K562 (cell line): ENCODE measurements around the gene KCTD21. TPM values are rescaled to one million over a fixed set of nuclear protein-coding genes. Genes with fewer than 3 reads are reported as not detected.

Source experiments
- ATAC-seq: fragments of 200-7000 bp; cut with Tn5 transposase; 3 replicates; pipeline ENCODE4 v1.9.1; 2020; ENCODE audit warnings: moderate library complexity
- BruUV-seq: library from RNA; stranded (reverse); fragments of 400-500 nt; replicated peaks from 2 replicates; lab custom pipeline; 2021; lab: Mats Ljungman, UMichigan
- CTCF ChIA-PET: fragments of 300-600 bp; formaldehyde crosslinking; extraction: SDS; loops from one replicate; lab custom pipeline; 2021; ENCODE audit warnings: low intra/inter-chr PET ratio; lab: Yijun Ruan, JAX
- POLR2A ChIA-PET: fragments of 300-600, 350-650 bp; sonication (Branson Sonifier 250); formaldehyde crosslinking; extraction: SDS; loops from one replicate; lab custom pipeline; 2021; ENCODE audit warnings: antibody characterized with exemption, inconsistent platforms; lab: Yijun Ruan, JAX
- DNase-seq, 4 experiments: peaks; one replicate each; pipeline versions ENCODE4 v3.0.0 to v3.0.0-alpha.2; 2011 to 2018; ENCODE audit warnings: low spot score in 3 of 4, mixed read lengths in 3 of 4; ENCODE audit errors: extremely low read depth in 1 of 4
- FAIRE-seq: peaks from 2 replicates; lab custom pipeline; 2011; peaks lifted over from hg19 to GRCh38; lab: Jason Lieb, UNC
- H2AFZ ChIP-seq: 2 replicates; pipeline ENCODE4 v1.6.0; 2011; ENCODE audit warnings: low read depth, low read length, control low read depth, inconsistent platforms
- H3K27ac ChIP-seq: fragments of 200-600 bp; 3 replicates; pipeline ENCODE4 v1.8.0; 2011; ENCODE audit warnings: low read depth, mild to moderate bottlenecking, control low read depth, inconsistent platforms, low read length, moderate library complexity, mixed read lengths; ENCODE audit errors: extremely low read depth
- H3K27me3 ChIP-seq, 2 experiments: fragments of 300-600 bp in 1 of 2; 2 replicates in 1 of 2; 3 replicates in 1 of 2; pipeline versions ENCODE4 v1.6.0 to v1.8.0; 2011; ENCODE audit warnings: inconsistent platforms in 2 of 2, low read length in 2 of 2, mild to moderate bottlenecking in 1 of 2, mixed read lengths in 1 of 2, moderate library complexity in 1 of 2; ENCODE audit not compliant: control insufficient read depth in 2 of 2, insufficient read depth in 2 of 2
- H3K36me3 ChIP-seq: fragments of 300-600 bp; 3 replicates; pipeline ENCODE4 v1.8.0; 2011; ENCODE audit warnings: mild to moderate bottlenecking, low read length, inconsistent platforms; ENCODE audit not compliant: control insufficient read depth, insufficient read depth
- H3K4me1 ChIP-seq, 2 experiments: fragments of 200-600 bp in 1 of 2; replicated peaks in 1 of 2; 2 replicates in 1 of 2; 3 replicates in 1 of 2; pipeline versions ENCODE4 v1.5.1 to v1.8.0; 2011; ENCODE audit warnings: inconsistent platforms in 2 of 2, low read length in 2 of 2, mild to moderate bottlenecking in 1 of 2, mixed read lengths in 1 of 2, moderate library complexity in 1 of 2; ENCODE audit not compliant: control insufficient read depth in 2 of 2, insufficient read depth in 2 of 2
- H3K4me2 ChIP-seq: 2 replicates; pipeline ENCODE4 v1.6.1; 2011; ENCODE audit warnings: low read length, control low read depth, inconsistent platforms, mixed read lengths; ENCODE audit not compliant: insufficient read depth
- H3K4me3 ChIP-seq: fragments of 200-600 bp; sonication (generic), shearing (Covaris generic); 2 replicates; pipeline ENCODE4 v1.5.1; 2016; ENCODE audit warnings: control low read depth, inconsistent platforms
- H3K79me2 ChIP-seq: fragments of 200-600 bp; 3 replicates; pipeline ENCODE4 v1.8.0; 2011; ENCODE audit warnings: low read length, inconsistent platforms; ENCODE audit not compliant: control insufficient read depth, insufficient read depth
- H3K9ac ChIP-seq, 2 experiments: 2 replicates each; pipeline versions ENCODE4 v1.6.0 to v1.6.1; 2011; ENCODE audit warnings: low read depth in 2 of 2, low read length in 2 of 2, control low read depth in 1 of 2, inconsistent platforms in 1 of 2, mild to moderate bottlenecking in 1 of 2, mixed read lengths in 1 of 2; ENCODE audit not compliant: insufficient read depth in 1 of 2
- H3K9me1 ChIP-seq: one replicate; pipeline ENCODE4 v1.6.0; 2011; ENCODE audit warnings: inconsistent platforms, mild to moderate bottlenecking, low read length, moderate library complexity; ENCODE audit not compliant: control insufficient read depth, insufficient read depth
- H3K9me3 ChIP-seq: replicated peaks from 2 replicates; pipeline ENCODE4 v1.5.1; 2011; ENCODE audit warnings: low read depth, low read length, inconsistent platforms; ENCODE audit not compliant: control insufficient read depth, insufficient read depth
- H4K20me1 ChIP-seq: replicated peaks from 2 replicates; pipeline ENCODE4 v1.6.1; 2011; ENCODE audit warnings: low read length, inconsistent platforms, mixed read lengths; ENCODE audit not compliant: control insufficient read depth, insufficient read depth
- DPF2 ChIP-seq: fragments of 450-650 bp; IDR thresholded peaks from 2 replicates; pipeline ENCODE4 v1.6.1; 2016
- ELK3 ChIP-seq: fragments of 450-650 bp; formaldehyde crosslinking; IDR thresholded peaks from 2 replicates; pipeline ENCODE4 v1.4.0; 2020; ENCODE audit warnings: mild to moderate bottlenecking
- EP300 ChIP-seq: IDR thresholded peaks from 2 replicates; pipeline ENCODE4 v1.6.1; 2012; ENCODE audit warnings: low read length, improper control_type of control experiment
- FOSL1 ChIP-seq: fragments of 200-800 bp; sonication (Bioruptor generic); conservative IDR thresholded peaks from 2 replicates; pipeline ENCODE4 v1.6.1; 2016; ENCODE audit warnings: missing genetic modification characterization, missing compliant biosample characterization
- MNT ChIP-seq, 2 experiments: fragments of 450-650 bp; conservative IDR thresholded peaks; 2 replicates each; pipeline ENCODE4 v1.6.1; 2017; ENCODE audit warnings: mild to moderate bottlenecking in 2 of 2, moderate library complexity in 2 of 2
- NFE2 ChIP-seq: IDR thresholded peaks from 2 replicates; pipeline ENCODE4 v1.6.1; 2014; ENCODE audit warnings: antibody characterized with exemption, low read depth
- OTX1 ChIP-seq: fragments of 450-650 bp; formaldehyde crosslinking; IDR thresholded peaks from 2 replicates; pipeline ENCODE4 v1.4.0; 2022; ENCODE audit warnings: mild to moderate bottlenecking
- POLR2A ChIP-seq: fragments of 450-650 bp; conservative IDR thresholded peaks from 2 replicates; pipeline ENCODE4 v1.6.1; 2016
- POLR2G ChIP-seq: fragments of 200-400 bp; formaldehyde crosslinking; IDR thresholded peaks from 2 replicates; pipeline ENCODE4 v1.6.1; 2017; ENCODE audit warnings: low read depth, mild to moderate bottlenecking, antibody characterized with exemption, low read length, moderate library complexity
- PURB ChIP-seq: sonication (generic); formaldehyde crosslinking; IDR thresholded peaks from 2 replicates; pipeline ENCODE4 v1.9.0; 2021; ENCODE audit warnings: low read depth, mild to moderate bottlenecking, missing genetic modification reagents
- RBM22 ChIP-seq: fragments of 200-400 bp; formaldehyde crosslinking; IDR thresholded peaks from 2 replicates; pipeline ENCODE4 v1.6.1; 2018; ENCODE audit warnings: low read length, low read depth; ENCODE audit not compliant: poor library complexity, severe bottlenecking
- THRB ChIP-seq: fragments of 450-650 bp; formaldehyde crosslinking; conservative IDR thresholded peaks from 2 replicates; pipeline ENCODE4 v1.4.0; 2022; ENCODE audit warnings: mild to moderate bottlenecking, missing genetic modification characterization
- ZEB2 ChIP-seq: fragments of 450-650 bp; IDR thresholded peaks from 2 replicates; pipeline ENCODE4 v1.6.1; 2016
- ZNF23 ChIP-seq: fragments of 250-450 bp; sonication (Bioruptor Pico); IDR thresholded peaks from 2 replicates; pipeline ENCODE4 v1.4.0; 2020; ENCODE audit warnings: mild to moderate bottlenecking
- WGBS: fragments of 100-300 bp; shearing (Covaris generic); methylation state at CpG from one replicate; pipeline ENCODE4 v1.1.6; 2016; ENCODE audit warnings: low coverage, mixed read lengths; ENCODE audit not compliant: insufficient coverage; ENCODE audit errors: missing lambda C conversion rate; 5-methylcytosine and 5-hydroxymethylcytosine counted together
- in situ Hi-C: fragments of 300-500 bp; cut with MboI; formaldehyde crosslinking; loops from 4 replicates; pipeline ENCODE4 v1.15.0; 2018; ENCODE audit warnings: inconsistent platforms, mixed read lengths
- intact Hi-C: fragments of 100-400 bp; cut with micrococcal nuclease; formaldehyde crosslinking; loops from 2 replicates; pipeline ENCODE4 v1.14.2; 2022
- polyA plus RNA-seq, 8 experiments: library from polyadenylated mRNA; depleted of rRNA in 4 of 8; stranded (reverse) in 5 of 8; unstranded in 3 of 8; fragments of >200 nt; fragmentation: Nextera tagmentation in 2 of 8; fragmentation: Illumina TruSeq in 1 of 8; extraction: Ambion mirVana in 2 of 8; extraction: Trizol in 1 of 8; gene quantifications; 2 replicates each; pipeline versions ENCODE4 v1.2.1 to v1.2.3, GENCODE V29; 2011 to 2014; ENCODE audit warnings: inconsistent platforms in 1 of 8, missing spikeins in 1 of 8
- total RNA-seq, 7 experiments: library from RNA; depleted of rRNA in 6 of 7; stranded (reverse); fragments of >200 nt in 6 of 7; fragmentation: Illumina TruSeq in 2 of 7; extraction: Trizol in 2 of 7; gene quantifications; 2 replicates each; pipeline versions ENCODE4 v1.2.1 to v1.2.3, GENCODE V29; 2011 to 2021; ENCODE audit warnings: low replicate concordance in 1 of 7

Gene KCTD21
- total and polyA plus RNA-seq, 9 of the 15 experiments (the other 6 are each of a cell fraction or from before 2014, with no cell fraction given): 0.34 to 5.4 (median 1.9) TPM

- TF ChIP-seq RBM22 (peak; percentile 93), POLR2G (peak; percentile 42; the same call in 1 of the 2 replicates)
Observed at GRCh38 chr11:78217650-78218541, 29.5 kb upstream of the KCTD21 start (continued).

GRCh38 chr11:78216571-78217287, 28.3 kb upstream of the KCTD21 start:
- Histone ChIP-seq H3K9me1 (peaks cover 3% of the 10 kb centered on the region), H3K9ac (no peak overlapping the region; a peak in 1 of 4 replicates), H3K36me3 (peaks cover 80% of the 10 kb centered on the region; the same call in 2 of the 3 replicates), H3K4me1 (peaks cover 3 to 12% of the 10 kb centered on the region in 2 experiments; a peak in 3 of 5 replicates), H3K9me3 (no peaks in the 10 kb centered on the region), H2AFZ (no peak overlapping the region), H4K20me1 (no peaks in the 10 kb centered on the region), H3K4me2 (no peak overlapping the region), H3K4me3 (no peak overlapping the region), H3K27ac (peak overlapping the region; percentile 22; the same call in 1 of the 3 replicates), H3K27me3 (no peaks in the 10 kb centered on the region), H3K79me2 (no peaks in the 10 kb centered on the region)
- BruUV-seq: no TSS peak
- in situ Hi-C loops (no loop called here), intact Hi-C loops (no loop called here)
- WGBS: 76% methylated on average over 5 of the region's 5 CpGs
- POLR2A ChIA-PET: interaction anchor here (0.6 to 1.6 kb wide), 5 partner anchors 8 to 1151 kb away, joined by 3 to 4 read pairs (median 3); partner anchors contain the start of gene KCTD21
- FAIRE-seq (peak; percentile 80), DNase-seq (peak; percentile 34 to 56 (median 44)), ATAC-seq (peak; percentile 39)
- CTCF ChIA-PET: no interaction called here
- TF ChIP-seq POLR2A (no peak), FOSL1 (tag) (peak; percentile 80), PURB (no peak), THRB (CRISPR knock-in tag) (peak; percentile 91), EP300 (0 out of 2 replicates have a peak, but pooled peaks have one; percentile 11), ELK3 (no peak), NFE2 (0 out of 2 replicates have a peak, but pooled peaks have one; percentile 14), ZEB2 (peak; percentile 92), ZNF23 (no peak), MNT (conservative IDR thresholded peaks at IDR 0.05) (no peak), OTX1 (CRISPR knock-in tag) (peak; percentile 69), DPF2 (peak; percentile 57; the same call in 1 of the 2 replicates)
